Measurements from ENCODE around the gene PCK1. TPM values are rescaled to one million over a fixed set of nuclear protein-coding genes. Genes with fewer than 3 reads are reported as not detected.

Gene PCK1
- total and polyA plus RNA-seq, 2 of the 13 experiments (the other 11 are each of a cell fraction or from before 2014, with no cell fraction given), result 6.5 to 12.6 TPM

DNA sequence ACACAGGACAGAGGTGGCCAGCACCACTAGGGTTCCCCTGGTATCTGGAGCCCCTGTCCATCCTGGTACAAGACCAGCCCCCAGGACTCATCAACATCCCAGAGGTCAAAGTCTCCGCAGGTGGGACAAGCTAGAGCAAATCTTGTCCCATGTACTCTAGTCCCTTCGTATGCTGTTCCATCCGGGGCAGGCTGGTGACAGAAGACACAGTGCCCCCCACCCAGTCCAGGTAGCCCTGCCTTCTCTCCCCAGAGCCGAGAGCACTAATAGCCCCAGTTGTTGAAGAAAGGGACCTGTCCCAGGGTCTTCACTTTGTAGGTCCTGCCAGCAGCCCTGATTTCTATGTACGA is 21.1 kb downstream of the PCK1 start (continued):
- TF ChIP-seq ZNF501 (CRISPR knock-in tag; IDR thresholded peaks at IDR 0.05) (peak; percentile 15; the same call in 1 of the 2 replicates), CREB1 (IDR thresholded peaks at IDR 0.05) (no peak), CREB1 (CRISPR knock-in tag; IDR thresholded peaks at IDR 0.05) (no peak), ZMYM3 (CRISPR knock-in tag; IDR thresholded peaks at IDR 0.05) (peak; percentile 13; the same call in 1 of the 2 replicates), CHD2 (IDR thresholded peaks at IDR 0.05; ENCODE audit: low read depth, low read length) (no peak), ZKSCAN1 (IDR thresholded peaks at IDR 0.05; ENCODE audit: low read length) (0 out of 2 replicates have a peak, but pooled peaks have one; percentile 15), NR3C1 (CRISPR knock-in tag; IDR thresholded peaks at IDR 0.05) (no peak), YEATS4 (CRISPR knock-in tag; IDR thresholded peaks at IDR 0.05; ENCODE audit: borderline replicate concordance) (peak; percentile 31; the same call in 1 of the 2 replicates), LCORL (IDR thresholded peaks at IDR 0.05) (no peak), LCORL (CRISPR knock-in tag; IDR thresholded peaks at IDR 0.05) (peak; percentile 48; the same call in 1 of the 2 replicates), ATF3 (CRISPR knock-in tag; IDR thresholded peaks at IDR 0.05) (no peak), KAT2B (IDR thresholded peaks at IDR 0.05; ENCODE audit: borderline replicate concordance, low read depth, low read length) (no peak), MTF1 (CRISPR knock-in tag; IDR thresholded peaks at IDR 0.05) (no peak), ZNF607 (CRISPR knock-in tag; IDR thresholded peaks at IDR 0.05; ENCODE audit: borderline replicate concordance) (no peak), HNF4G (IDR thresholded peaks at IDR 0.05; ENCODE audit: borderline replicate concordance, low read depth, low read length) (peak; percentile 48; the same call in 1 of the 2 replicates), HNF4G (CRISPR knock-in tag; IDR thresholded peaks at IDR 0.05; ENCODE audit: borderline replicate concordance, low read depth) (no peak), SIX1 (CRISPR knock-in tag; IDR thresholded peaks at IDR 0.05; ENCODE audit: borderline replicate concordance) (no peak), ZNF414 (CRISPR knock-in tag; IDR thresholded peaks at IDR 0.05) (no peak), MEIS1 (CRISPR knock-in tag; IDR thresholded peaks at IDR 0.05; ENCODE audit: borderline replicate concordance) (no peak)
- TF ChIP-seq, protein P1, sequence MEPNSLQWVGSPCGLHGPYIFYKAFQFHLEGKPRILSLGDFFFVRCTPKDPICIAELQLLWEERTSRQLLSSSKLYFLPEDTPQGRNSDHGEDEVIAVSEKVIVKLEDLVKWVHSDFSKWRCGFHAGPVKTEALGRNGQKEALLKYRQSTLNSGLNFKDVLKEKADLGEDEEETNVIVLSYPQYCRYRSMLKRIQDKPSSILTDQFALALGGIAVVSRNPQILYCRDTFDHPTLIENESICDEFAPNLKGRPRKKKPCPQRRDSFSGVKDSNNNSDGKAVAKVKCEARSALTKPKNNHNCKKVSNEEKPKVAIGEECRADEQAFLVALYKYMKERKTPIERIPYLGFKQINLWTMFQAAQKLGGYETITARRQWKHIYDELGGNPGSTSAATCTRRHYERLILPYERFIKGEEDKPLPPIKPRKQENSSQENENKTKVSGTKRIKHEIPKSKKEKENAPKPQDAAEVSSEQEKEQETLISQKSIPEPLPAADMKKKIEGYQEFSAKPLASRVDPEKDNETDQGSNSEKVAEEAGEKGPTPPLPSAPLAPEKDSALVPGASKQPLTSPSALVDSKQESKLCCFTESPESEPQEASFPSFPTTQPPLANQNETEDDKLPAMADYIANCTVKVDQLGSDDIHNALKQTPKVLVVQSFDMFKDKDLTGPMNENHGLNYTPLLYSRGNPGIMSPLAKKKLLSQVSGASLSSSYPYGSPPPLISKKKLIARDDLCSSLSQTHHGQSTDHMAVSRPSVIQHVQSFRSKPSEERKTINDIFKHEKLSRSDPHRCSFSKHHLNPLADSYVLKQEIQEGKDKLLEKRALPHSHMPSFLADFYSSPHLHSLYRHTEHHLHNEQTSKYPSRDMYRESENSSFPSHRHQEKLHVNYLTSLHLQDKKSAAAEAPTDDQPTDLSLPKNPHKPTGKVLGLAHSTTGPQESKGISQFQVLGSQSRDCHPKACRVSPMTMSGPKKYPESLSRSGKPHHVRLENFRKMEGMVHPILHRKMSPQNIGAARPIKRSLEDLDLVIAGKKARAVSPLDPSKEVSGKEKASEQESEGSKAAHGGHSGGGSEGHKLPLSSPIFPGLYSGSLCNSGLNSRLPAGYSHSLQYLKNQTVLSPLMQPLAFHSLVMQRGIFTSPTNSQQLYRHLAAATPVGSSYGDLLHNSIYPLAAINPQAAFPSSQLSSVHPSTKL (CRISPR knock-in tag; IDR thresholded peaks at IDR 0.05), result 0 out of 2 replicates have a peak, but pooled peaks have one; percentile 9
